Activated naive CD8-positive, alpha-beta T cell (primary cell): ENCODE measurements around the gene TPK1.
A peak's percentile ranks its signal among the peaks of the same experiment; 100 is the strongest.

Experiments used
- H3K27ac Mint-ChIP-seq: one replicate; pipeline ENCODE4 v1.8.0; 2021; ENCODE audit warnings: mixed read lengths
- H3K27me3 Mint-ChIP-seq: one replicate; pipeline ENCODE4 v1.8.0; 2021; ENCODE audit warnings: mixed read lengths
- H3K36me3 Mint-ChIP-seq: one replicate; pipeline ENCODE4 v1.8.0; 2021; ENCODE audit warnings: mixed read lengths
- H3K4me1 Mint-ChIP-seq: one replicate; pipeline ENCODE4 v1.8.0; 2021; ENCODE audit warnings: low read depth, mixed read lengths
- H3K4me3 Mint-ChIP-seq: one replicate; pipeline ENCODE4 v1.8.0; 2021; ENCODE audit warnings: mild to moderate bottlenecking, mixed read lengths
- H3K9me3 Mint-ChIP-seq: one replicate; pipeline ENCODE4 v1.8.0; 2021; ENCODE audit warnings: low read depth, mixed read lengths

Gene TPK1

DNA sequence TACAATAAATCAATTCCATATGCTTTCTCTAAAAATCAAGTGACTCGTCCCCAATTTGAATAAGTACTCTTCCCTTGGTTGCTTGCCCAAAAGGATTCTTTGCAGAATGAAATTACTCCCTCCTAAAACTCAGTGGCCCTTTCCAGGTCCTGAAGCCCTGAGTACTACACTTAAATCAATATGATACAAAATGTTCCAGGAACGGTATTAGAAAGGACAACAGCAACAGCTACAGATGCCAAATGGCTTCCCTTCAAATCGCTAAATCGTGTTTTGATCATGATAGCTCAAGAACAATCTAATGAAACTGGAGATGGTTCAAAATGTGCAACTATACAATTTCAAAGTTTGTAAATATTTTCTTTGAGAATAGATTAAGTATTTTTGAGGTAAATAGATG, 59.4 kb downstream of the TPK1 start:
- H3K4me1 Mint-ChIP-seq, result peaks cover 44% of the 10 kb centered on the region
- no peak overlapping the region for H3K27ac Mint-ChIP-seq
- no peak overlapping the region for H3K4me3 Mint-ChIP-seq
- H3K9me3 Mint-ChIP-seq, result no peaks in the 10 kb centered on the region
- no peaks in the 10 kb centered on the region for H3K27me3 Mint-ChIP-seq
- peaks cover 2% of the 10 kb centered on the region for H3K36me3 Mint-ChIP-seq

DNA sequence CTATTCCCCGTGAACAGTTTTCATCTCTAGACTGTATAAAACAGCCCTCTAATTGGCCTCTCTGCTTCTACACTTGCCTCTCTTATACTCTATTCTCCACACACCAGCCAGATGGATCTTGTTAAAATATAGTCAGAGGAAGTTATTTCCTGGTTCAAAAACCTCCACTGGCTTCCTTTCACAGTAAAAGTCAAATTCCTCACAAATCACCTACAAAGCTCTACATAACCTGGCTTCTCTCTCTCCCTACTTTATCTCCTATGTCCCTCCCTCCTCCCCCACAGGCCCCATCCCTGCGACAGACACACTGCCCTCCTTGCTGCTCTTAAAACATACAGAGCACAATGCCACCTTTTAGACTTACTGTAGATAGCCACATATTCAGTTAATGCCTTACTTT, 60.1 kb downstream of the TPK1 start:
- Mint-ChIP-seq H3K4me1 (peaks cover 49% of the 10 kb centered on the region), H3K27ac (no peak overlapping the region)

DNA sequence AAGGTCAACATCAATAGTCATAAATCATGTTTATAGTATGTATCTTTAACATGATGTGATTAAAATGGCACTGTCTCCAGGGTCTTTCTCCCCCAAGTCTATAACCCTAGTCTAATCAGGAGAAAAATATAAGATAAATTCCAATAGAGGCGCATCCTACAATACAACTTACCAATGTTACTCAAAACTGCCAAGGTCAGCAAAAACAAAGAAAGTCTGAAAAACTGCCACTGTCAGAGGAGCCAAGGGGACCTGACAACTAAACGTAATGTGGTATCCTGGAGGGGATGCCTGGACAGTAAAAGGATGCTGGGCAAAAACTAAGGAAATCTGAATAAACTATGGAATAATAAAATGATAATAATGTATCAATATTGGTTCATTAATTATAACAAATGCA, 63.9 kb downstream of the TPK1 start:
- no peak overlapping the region for H3K27ac Mint-ChIP-seq
- H3K4me1 Mint-ChIP-seq, result peaks cover 36% of the 10 kb centered on the region
- H3K27me3 Mint-ChIP-seq, result no peaks in the 10 kb centered on the region
- no peak overlapping the region for H3K4me3 Mint-ChIP-seq
- H3K9me3 Mint-ChIP-seq, result no peaks in the 10 kb centered on the region
- no peaks in the 10 kb centered on the region for H3K36me3 Mint-ChIP-seq

More for the DNA sequence above, 60.1 kb downstream of the TPK1 start:
- Mint-ChIP-seq H3K9me3 (no peaks in the 10 kb centered on the region), H3K36me3 (peaks cover 2% of the 10 kb centered on the region), H3K4me3 (no peak overlapping the region), H3K27me3 (no peaks in the 10 kb centered on the region)

GRCh38 chr7:144771174-144771573, 64.7 kb downstream of the TPK1 start:
- no peak overlapping the region for H3K27ac Mint-ChIP-seq

DNA sequence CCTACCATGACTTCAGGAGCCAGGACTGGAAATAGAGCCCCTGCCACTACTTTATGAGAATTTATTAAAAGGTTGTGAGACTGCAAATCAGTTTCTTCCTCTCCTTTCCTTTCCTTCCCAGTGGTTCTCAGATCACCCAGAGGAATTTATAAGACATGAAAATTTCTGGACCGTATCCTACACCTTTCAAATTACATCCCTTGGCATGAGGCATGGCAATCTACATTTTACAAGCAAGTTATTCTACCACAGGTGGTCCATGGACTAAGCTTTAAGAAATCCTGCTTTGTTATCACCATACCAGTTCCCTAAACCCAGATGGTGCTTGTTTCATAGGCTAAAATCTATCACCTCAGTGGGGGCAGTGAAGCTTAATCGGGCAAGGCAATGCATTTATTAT, 66.5 kb downstream of the TPK1 start:
- Mint-ChIP-seq H3K4me1 (peaks cover 20% of the 10 kb centered on the region), H3K36me3 (peaks cover 10% of the 10 kb centered on the region), H3K27ac (no peak overlapping the region), H3K9me3 (no peaks in the 10 kb centered on the region), H3K27me3 (no peaks in the 10 kb centered on the region), H3K4me3 (no peak overlapping the region)

More at GRCh38 chr7:144771174-144771573, 64.7 kb downstream of the TPK1 start:
- Mint-ChIP-seq H3K4me1 (peaks cover 30% of the 10 kb centered on the region), H3K36me3 (peaks cover 2% of the 10 kb centered on the region), H3K27me3 (no peaks in the 10 kb centered on the region), H3K4me3 (no peak overlapping the region), H3K9me3 (no peaks in the 10 kb centered on the region)

DNA sequence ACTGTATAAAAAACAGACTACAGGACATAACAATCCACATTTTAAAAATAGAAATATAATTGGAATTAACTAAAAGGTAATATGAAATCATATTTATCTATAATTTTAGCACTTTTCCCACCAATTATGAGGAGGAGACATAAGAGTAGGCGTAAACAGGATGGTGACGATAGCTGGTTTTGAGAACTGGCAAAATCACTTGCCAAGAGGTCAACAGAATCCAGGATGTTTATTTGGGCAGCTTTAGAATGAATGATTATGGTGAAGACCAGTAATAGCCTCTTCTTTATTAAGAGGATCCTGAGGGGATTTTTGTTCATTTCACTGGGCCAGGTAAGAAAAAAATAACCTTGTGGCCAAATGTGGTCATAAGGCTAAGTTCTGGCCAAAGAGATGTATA, 67.2 kb downstream of the TPK1 start:
- Mint-ChIP-seq H3K36me3 (peaks cover 15% of the 10 kb centered on the region), H3K4me1 (peaks cover 20% of the 10 kb centered on the region), H3K27ac (no peak overlapping the region), H3K4me3 (no peak overlapping the region), H3K27me3 (no peaks in the 10 kb centered on the region), H3K9me3 (no peaks in the 10 kb centered on the region)

DNA sequence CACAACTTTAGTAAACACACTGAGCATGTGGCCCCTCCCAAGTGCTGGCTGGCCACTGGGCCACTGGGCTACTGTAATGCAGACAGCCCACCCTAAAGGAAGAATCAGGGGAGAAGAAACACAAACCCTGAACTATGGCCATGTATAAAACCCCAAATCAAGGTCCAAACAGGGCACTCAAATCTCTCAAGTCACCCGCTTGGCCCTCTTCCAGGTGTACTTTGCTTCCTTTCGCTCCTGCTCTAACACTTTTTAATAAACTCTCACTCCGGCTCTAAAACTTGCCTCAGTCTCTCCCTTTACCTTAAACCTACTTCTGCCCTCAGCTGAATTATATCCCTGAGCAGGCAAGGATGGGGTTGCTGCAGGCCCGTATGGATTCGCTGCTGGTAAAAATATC, 72.6 kb downstream of the TPK1 start:
- no peak overlapping the region for H3K27ac Mint-ChIP-seq

DNA sequence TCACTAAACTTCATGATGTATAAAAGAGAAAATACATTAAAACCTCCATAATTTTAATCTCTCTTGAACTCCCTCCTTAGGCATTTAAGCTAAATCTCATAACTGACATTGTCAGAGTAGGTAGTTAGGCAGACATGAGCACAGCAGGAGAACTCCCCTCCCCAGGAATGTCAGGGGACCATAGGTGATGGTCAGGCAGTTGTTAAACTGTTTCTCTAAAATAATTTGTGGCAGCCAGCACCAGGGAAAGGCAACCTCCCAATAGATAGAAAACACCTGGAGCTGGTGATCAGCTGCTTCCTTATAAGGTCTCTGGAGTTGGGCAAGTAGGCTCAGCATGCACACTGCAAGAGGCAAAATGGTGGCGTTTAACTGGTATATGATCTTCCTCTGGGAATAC, 73.0 kb downstream of the TPK1 start:
- peaks cover 36% of the 10 kb centered on the region for H3K36me3 Mint-ChIP-seq
- H3K27ac Mint-ChIP-seq, result peak overlapping the region; percentile 28
- H3K27me3 Mint-ChIP-seq, result no peaks in the 10 kb centered on the region
- peaks cover 2% of the 10 kb centered on the region for H3K4me1 Mint-ChIP-seq
- H3K9me3 Mint-ChIP-seq, result no peaks in the 10 kb centered on the region
- H3K4me3 Mint-ChIP-seq, result no peak overlapping the region

More for the DNA sequence above, 72.6 kb downstream of the TPK1 start:
- Mint-ChIP-seq H3K36me3 (peaks cover 36% of the 10 kb centered on the region), H3K4me1 (peaks cover 2% of the 10 kb centered on the region), H3K27me3 (no peaks in the 10 kb centered on the region), H3K4me3 (no peak overlapping the region), H3K9me3 (no peaks in the 10 kb centered on the region)

- H3K4me1 Mint-ChIP-seq, result no peaks in the 10 kb centered on the region
- no peaks in the 10 kb centered on the region for H3K27me3 Mint-ChIP-seq
- peaks cover 39% of the 10 kb centered on the region for H3K36me3 Mint-ChIP-seq
- no peak overlapping the region for H3K4me3 Mint-ChIP-seq
- H3K27ac Mint-ChIP-seq, result no peak overlapping the region
- no peaks in the 10 kb centered on the region for H3K9me3 Mint-ChIP-seq
Measured at GRCh38 chr7:144761493-144761892, 74.4 kb downstream of the TPK1 start.

DNA sequence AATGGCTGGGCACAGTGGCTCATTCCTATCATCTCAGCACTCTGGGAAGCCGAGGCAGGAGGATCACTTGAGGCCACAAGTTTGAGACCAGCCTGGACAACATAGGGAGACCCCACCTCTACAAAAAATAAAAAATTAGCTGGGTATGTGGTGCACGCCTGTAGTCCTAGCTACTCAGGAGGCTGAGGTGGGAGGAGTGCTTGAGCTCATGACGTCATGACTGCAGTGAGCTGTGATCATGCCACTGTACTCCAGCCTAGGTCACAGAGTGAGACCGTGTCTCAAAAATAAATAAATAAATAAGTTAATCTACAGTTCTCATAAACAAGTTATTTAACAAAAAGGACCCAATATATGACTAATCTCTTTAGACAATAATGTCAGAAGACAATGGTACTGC, 76.2 kb downstream of the TPK1 start:
- H3K4me3 Mint-ChIP-seq, result no peak overlapping the region
- no peak overlapping the region for H3K27ac Mint-ChIP-seq
- peaks cover 40% of the 10 kb centered on the region for H3K36me3 Mint-ChIP-seq
- H3K27me3 Mint-ChIP-seq, result no peaks in the 10 kb centered on the region
- H3K9me3 Mint-ChIP-seq, result no peaks in the 10 kb centered on the region
- H3K4me1 Mint-ChIP-seq, result no peaks in the 10 kb centered on the region

DNA sequence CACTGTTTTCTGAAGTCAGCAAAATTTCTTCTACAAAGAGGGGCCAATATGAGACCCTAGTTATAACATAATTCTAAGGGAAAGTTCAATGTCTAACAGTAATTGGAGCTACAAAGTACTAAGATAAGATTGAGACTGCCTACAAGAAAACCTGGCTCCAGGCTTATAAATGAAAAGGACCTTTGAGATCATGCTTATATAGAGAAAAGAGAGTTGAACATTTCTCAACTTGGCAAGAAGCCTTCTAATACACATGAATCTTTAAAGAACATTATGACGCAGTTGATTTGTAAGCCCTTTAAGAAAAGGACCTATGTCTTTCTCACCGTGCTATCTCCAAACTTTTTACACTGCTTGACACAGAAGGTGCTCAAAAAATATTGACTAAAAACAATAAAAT, 87.9 kb downstream of the TPK1 start:
- Mint-ChIP-seq H3K9me3 (peaks cover 5% of the 10 kb centered on the region), H3K4me1 (no peaks in the 10 kb centered on the region), H3K27ac (no peak overlapping the region), H3K27me3 (no peaks in the 10 kb centered on the region), H3K36me3 (peaks cover 5% of the 10 kb centered on the region), H3K4me3 (no peak overlapping the region)

- Mint-ChIP-seq H3K36me3 (peaks cover 4% of the 10 kb centered on the region), H3K4me3 (no peak overlapping the region), H3K27ac (no peak overlapping the region), H3K9me3 (no peaks in the 10 kb centered on the region), H3K27me3 (no peaks in the 10 kb centered on the region), H3K4me1 (peaks cover 8% of the 10 kb centered on the region)
Measured at GRCh38 chr7:144738708-144739314, 97.0 kb downstream of the TPK1 start.

- H3K36me3 Mint-ChIP-seq, result peaks cover 2% of the 10 kb centered on the region
- H3K27ac Mint-ChIP-seq, result no peak overlapping the region
- H3K27me3 Mint-ChIP-seq, result no peaks in the 10 kb centered on the region
- H3K4me3 Mint-ChIP-seq, result no peak overlapping the region
- H3K4me1 Mint-ChIP-seq, result peaks cover 8% of the 10 kb centered on the region
- H3K9me3 Mint-ChIP-seq, result no peaks in the 10 kb centered on the region
Measured at GRCh38 chr7:144738146-144738545, 97.7 kb downstream of the TPK1 start.

- H3K4me3 Mint-ChIP-seq, result no peak overlapping the region
- H3K36me3 Mint-ChIP-seq, result peaks cover 6% of the 10 kb centered on the region
- H3K27me3 Mint-ChIP-seq, result no peaks in the 10 kb centered on the region
- H3K27ac Mint-ChIP-seq, result no peak overlapping the region
- peaks cover 8% of the 10 kb centered on the region for H3K4me1 Mint-ChIP-seq
- no peaks in the 10 kb centered on the region for H3K9me3 Mint-ChIP-seq
Measured at GRCh38 chr7:144736880-144737493, 98.9 kb downstream of the TPK1 start.

- no peaks in the 10 kb centered on the region for H3K9me3 Mint-ChIP-seq
- no peak overlapping the region for H3K27ac Mint-ChIP-seq
- no peaks in the 10 kb centered on the region for H3K27me3 Mint-ChIP-seq
- peaks cover 6% of the 10 kb centered on the region for H3K36me3 Mint-ChIP-seq
- H3K4me1 Mint-ChIP-seq, result peaks cover 6% of the 10 kb centered on the region
- H3K4me3 Mint-ChIP-seq, result no peak overlapping the region
Measured at GRCh38 chr7:144735505-144736276, 100.2 kb downstream of the TPK1 start.
